Epithelial cell of esophagus (primary cell): ENCODE data around the gene ZNF48.

Source experiments
- DNase-seq: peaks from one replicate; pipeline ENCODE4 v3.0.0; 2010; ENCODE audit warnings: low read depth
- H3K4me3 ChIP-seq: 2 replicates; pipeline ENCODE4 v1.5.1; 2011; ENCODE audit warnings: mild to moderate bottlenecking, low read length, control low read depth
- CTCF ChIP-seq: IDR thresholded peaks from 2 replicates; pipeline ENCODE4 v1.5.1; 2011; ENCODE audit warnings: low read depth, mild to moderate bottlenecking, low read length, control low read depth, inconsistent platforms; ENCODE audit not compliant: insufficient read depth; ENCODE audit errors: missing control alignments

Gene ZNF48

DNA sequence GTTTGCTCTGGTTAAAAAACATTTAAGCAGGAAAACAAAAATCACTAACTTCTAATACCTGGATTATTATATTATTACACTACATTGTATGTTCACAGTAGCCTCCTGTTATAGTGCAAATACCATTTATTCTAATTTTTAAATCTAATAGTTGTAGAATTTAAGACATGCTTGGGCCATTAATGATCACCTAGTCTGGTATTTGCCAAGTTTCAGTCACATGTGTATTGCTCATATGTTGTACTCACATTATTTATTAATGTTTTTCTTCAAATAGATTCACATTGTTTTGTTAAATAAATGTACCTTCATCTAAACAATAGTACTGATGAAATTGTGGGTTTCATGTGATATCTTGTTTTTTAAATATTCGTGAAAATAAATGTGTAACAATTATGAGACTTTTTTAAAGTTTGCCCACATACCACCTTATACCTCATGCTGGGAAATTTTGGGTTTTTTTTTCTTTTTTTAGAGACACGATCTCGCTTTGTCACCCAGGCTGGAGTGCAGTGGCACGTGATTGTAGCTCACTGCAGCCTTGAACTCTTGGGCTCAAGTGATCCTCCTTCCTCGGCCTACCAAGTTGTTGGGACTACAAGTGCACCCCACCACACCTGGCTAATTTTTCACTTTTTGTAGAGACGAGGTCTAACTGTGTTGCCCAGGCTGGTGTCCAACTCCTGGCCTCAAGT, 18.0 kb downstream of the ZNF48 start:
- no peak for TF ChIP-seq CTCF
- H3K4me3 ChIP-seq = no peak overlapping the region
- DNase-seq = peak; percentile 44

GRCh38 chr16:30414159-30414558, 18.9 kb downstream of the ZNF48 start:
- no peak overlapping the region for H3K4me3 ChIP-seq
- TF ChIP-seq CTCF = no peak
- DNase-seq = no peak

GRCh38 chr16:30416047-30416603, 20.9 kb downstream of the ZNF48 start:
- no peak for DNase-seq
- no peak for TF ChIP-seq CTCF
- H3K4me3 ChIP-seq = no peak overlapping the region

DNA sequence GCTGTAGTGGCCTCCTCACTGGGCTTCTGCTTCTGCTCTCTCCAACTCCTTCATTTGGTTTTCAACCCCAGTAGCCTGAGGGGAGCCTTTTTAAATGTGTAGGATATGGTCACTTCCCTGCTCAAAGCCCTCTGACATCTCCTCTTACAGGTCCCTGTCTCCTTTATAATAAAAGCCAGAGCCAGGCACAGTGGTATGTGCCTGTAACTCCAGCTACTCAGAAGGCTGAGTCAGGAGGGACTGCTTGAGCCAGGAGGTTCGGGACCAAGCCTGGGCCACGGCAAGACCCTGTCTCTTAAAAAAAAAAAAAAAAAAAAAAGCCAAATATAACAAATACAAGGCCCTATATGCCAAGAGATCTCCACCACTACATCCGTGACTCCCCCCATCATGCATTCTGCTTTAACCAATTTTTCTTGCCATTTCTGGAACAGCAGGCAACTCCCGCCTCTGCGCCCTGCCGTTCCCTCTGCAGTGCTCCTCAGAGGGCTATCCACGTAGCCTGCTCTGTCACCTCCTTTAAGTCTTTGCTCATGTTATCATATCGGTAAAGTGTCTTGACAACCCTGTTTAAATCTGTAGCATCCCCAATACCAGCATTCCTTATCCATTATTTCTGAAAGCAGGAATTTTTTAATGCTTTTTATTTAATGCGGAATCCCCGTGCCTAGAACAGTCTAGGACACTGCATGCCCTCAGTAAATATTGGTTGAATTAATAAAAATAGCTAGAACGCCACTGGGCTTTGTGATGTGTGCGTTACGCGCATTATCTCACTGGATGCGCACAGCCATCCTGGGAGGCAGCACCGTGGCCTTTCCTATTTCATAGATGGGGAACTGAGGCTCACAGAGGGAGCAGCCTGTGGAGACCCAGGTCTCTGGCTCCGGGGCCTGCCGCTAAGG, 21.7 kb downstream of the ZNF48 start:
- TF ChIP-seq CTCF = no peak
- no peak for DNase-seq
- peak overlapping the region; percentile 49 for H3K4me3 ChIP-seq

DNA sequence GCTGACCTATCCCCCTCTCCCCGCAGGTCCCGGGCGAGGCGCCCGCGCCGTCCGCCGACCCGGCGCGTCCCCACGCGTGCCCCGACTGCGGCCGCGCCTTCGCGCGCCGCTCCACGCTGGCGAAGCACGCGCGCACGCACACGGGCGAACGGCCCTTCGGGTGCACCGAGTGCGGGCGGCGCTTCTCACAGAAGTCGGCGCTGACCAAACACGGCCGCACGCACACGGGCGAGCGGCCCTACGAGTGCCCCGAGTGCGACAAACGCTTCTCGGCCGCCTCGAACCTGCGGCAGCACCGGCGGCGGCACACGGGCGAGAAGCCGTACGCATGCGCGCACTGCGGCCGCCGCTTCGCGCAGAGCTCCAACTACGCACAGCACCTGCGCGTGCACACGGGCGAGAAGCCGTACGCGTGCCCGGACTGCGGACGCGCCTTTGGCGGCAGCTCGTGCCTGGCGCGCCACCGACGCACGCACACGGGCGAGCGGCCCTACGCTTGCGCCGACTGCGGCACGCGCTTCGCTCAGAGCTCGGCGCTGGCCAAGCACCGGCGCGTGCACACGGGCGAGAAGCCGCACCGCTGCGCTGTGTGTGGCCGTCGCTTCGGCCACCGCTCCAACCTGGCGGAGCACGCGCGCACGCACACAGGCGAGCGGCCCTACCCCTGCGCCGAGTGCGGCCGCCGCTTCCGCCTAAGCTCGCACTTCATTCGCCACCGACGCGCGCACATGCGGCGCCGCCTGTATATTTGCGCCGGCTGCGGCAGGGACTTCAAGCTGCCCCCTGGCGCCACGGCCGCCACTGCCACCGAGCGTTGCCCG, 22.5 kb downstream of the ZNF48 start:
- no peak for TF ChIP-seq CTCF
- DNase-seq = peak; percentile 96
- H3K4me3 ChIP-seq = peak overlapping the region; percentile 49

- H3K4me3 ChIP-seq = peak overlapping the region; percentile 37
- DNase-seq = peak; percentile 31
- TF ChIP-seq CTCF = no peak
Observed at GRCh38 chr16:30418350-30419181, 23.3 kb downstream of the ZNF48 start.
